Mesendoderm (in vitro differentiated cells): ENCODE measurements around the gene ERC1.

ENCODE experiments used
- DNase-seq: peaks from one replicate; pipeline ENCODE4 v3.0.0; 2013
- H2AK5ac ChIP-seq: 2 replicates; pipeline ENCODE4 v1.6.1; 2013; ENCODE audit warnings: low read length, inconsistent platforms
- H2BK120ac ChIP-seq: 2 replicates; pipeline ENCODE4 v1.6.1; 2013; ENCODE audit warnings: low read depth, mild to moderate bottlenecking, low read length, moderate library complexity, mixed read lengths
- H2BK15ac ChIP-seq: replicated peaks from 2 replicates; pipeline ENCODE4 v1.6.1; 2013; ENCODE audit warnings: low read depth, mild to moderate bottlenecking, moderate library complexity
- H2BK5ac ChIP-seq: 2 replicates; pipeline ENCODE4 v1.6.1; 2013; ENCODE audit warnings: low read length, inconsistent platforms
- H3K18ac ChIP-seq: 2 replicates; pipeline ENCODE4 v1.6.1; 2013; ENCODE audit warnings: mild to moderate bottlenecking, low read length, mixed read lengths
- H3K23ac ChIP-seq: one replicate; pipeline ENCODE4 v1.6.1; 2013; ENCODE audit warnings: low read length
- H3K27ac ChIP-seq: 2 replicates; pipeline ENCODE4 v1.5.1; 2013; ENCODE audit warnings: low read depth, mild to moderate bottlenecking, inconsistent platforms, low read length, moderate library complexity
- H3K27me3 ChIP-seq: 2 replicates; pipeline ENCODE4 v1.6.1; 2013; ENCODE audit warnings: low read length, control low read depth, mild to moderate bottlenecking, inconsistent platforms; ENCODE audit not compliant: insufficient read depth, poor library complexity
- H3K36me3 ChIP-seq: 2 replicates; pipeline ENCODE4 v1.6.1; 2013; ENCODE audit warnings: low read length, inconsistent platforms; ENCODE audit not compliant: control insufficient read depth, insufficient read depth
- H3K4ac ChIP-seq: one replicate; pipeline ENCODE4 v1.6.1; 2013; ENCODE audit warnings: low read depth, mild to moderate bottlenecking, low read length, moderate library complexity
- H3K4me1 ChIP-seq: 2 replicates; pipeline ENCODE4 v1.6.1; 2013; ENCODE audit warnings: low read depth, low read length, inconsistent platforms; ENCODE audit not compliant: control insufficient read depth
- H3K4me2 ChIP-seq: 2 replicates; pipeline ENCODE4 v1.6.1; 2013; ENCODE audit warnings: low read length
- H3K4me3 ChIP-seq: 2 replicates; pipeline ENCODE4 v1.5.1; 2013; ENCODE audit warnings: mild to moderate bottlenecking, low read length
- H3K56ac ChIP-seq: one replicate; pipeline ENCODE4 v1.6.1; 2013; ENCODE audit warnings: low read length
- H3K79me1 ChIP-seq: 2 replicates; pipeline ENCODE4 v1.6.1; 2013; ENCODE audit warnings: low read length, inconsistent platforms
- H3K79me2 ChIP-seq: 2 replicates; pipeline ENCODE4 v1.6.1; 2013; ENCODE audit warnings: mild to moderate bottlenecking, low read length; ENCODE audit not compliant: control insufficient read depth, insufficient read depth
- H3K9ac ChIP-seq: 2 replicates; pipeline ENCODE4 v1.6.1; 2013; ENCODE audit warnings: low read length, inconsistent platforms
- H4K5ac ChIP-seq: one replicate; pipeline ENCODE4 v1.6.1; 2013; ENCODE audit warnings: low read length
- H4K8ac ChIP-seq: one replicate; pipeline ENCODE4 v1.6.1; 2013; ENCODE audit warnings: low read depth, mild to moderate bottlenecking, control low read depth, low read length, moderate library complexity
- WGBS: extraction: QIAGEN DNeasy Blood & Tissue Kit; methylation state at CpG from one replicate; pipeline ENCODE4 v1.1.7; 2013; ENCODE audit warnings: low lambda C conversion rate, missing lambda C conversion rate; ENCODE audit not compliant: insufficient coverage; ENCODE audit errors: extremely low coverage; 5-methylcytosine and 5-hydroxymethylcytosine counted together

ERC1 gene

GRCh38 chr12:1369460-1369859 lies 378.4 kb downstream of the ERC1 start:
- Histone ChIP-seq H3K23ac (no peak overlapping the region), H3K18ac (no peak overlapping the region), H4K5ac (no peak overlapping the region), H3K79me1 (no peaks in the 10 kb centered on the region), H2BK5ac (no peak overlapping the region), H3K4me1 (no peaks in the 10 kb centered on the region), H3K4ac (no peak overlapping the region), H3K27me3 (no peaks in the 10 kb centered on the region), H3K4me3 (no peak overlapping the region), H2AK5ac (no peak overlapping the region), H3K4me2 (no peak overlapping the region), H3K27ac (no peak overlapping the region), H3K36me3 (no peaks in the 10 kb centered on the region), H4K8ac (no peak overlapping the region), H3K9ac (no peak overlapping the region), H2BK120ac (no peak overlapping the region), H3K79me2 (no peaks in the 10 kb centered on the region), H2BK15ac (no peak overlapping the region), H3K56ac (no peak overlapping the region)
- WGBS, result no CpG with 5 or more reads among the region's 5 CpGs
- DNase-seq, result no peak

DNA sequence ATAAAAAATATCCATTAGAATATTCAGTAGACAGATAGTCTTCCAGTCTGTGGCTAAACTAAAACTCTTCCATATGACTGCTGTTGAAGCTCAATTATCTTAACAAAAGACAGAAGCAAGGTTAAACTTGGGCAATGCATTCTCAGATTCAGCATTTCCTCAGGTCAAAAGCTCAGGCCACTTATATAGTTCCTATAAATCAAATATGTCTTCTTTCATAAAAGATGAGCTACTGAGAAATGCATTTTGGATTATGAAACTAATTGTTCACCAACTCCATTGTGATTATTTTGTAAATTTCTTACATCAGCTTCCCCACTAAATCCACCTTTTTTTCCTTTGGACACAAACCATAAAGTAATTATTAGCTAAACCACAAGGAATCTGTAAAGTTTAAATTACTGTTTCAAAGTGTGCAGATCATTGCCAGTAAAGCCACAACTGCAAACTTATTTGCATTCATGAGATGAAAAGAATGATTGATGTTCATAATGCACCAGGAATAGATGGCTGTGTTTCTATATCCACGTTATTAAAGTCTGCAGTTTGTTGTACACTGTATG lies 379.0 kb downstream of the ERC1 start:
- no peak overlapping the region for H3K4me3 ChIP-seq
- H3K79me2 ChIP-seq, result no peaks in the 10 kb centered on the region
- H3K23ac ChIP-seq, result no peak overlapping the region
- no peak overlapping the region for H3K4ac ChIP-seq
- no peak overlapping the region for H2AK5ac ChIP-seq
- H2BK5ac ChIP-seq, result no peak overlapping the region
- no peak overlapping the region for H3K56ac ChIP-seq
- H4K8ac ChIP-seq, result no peak overlapping the region
- H4K5ac ChIP-seq, result no peak overlapping the region
- no peak overlapping the region for H3K9ac ChIP-seq
- no peaks in the 10 kb centered on the region for H3K27me3 ChIP-seq
- H3K27ac ChIP-seq, result no peak overlapping the region
- no peaks in the 10 kb centered on the region for H3K36me3 ChIP-seq
- no peak overlapping the region for H2BK15ac ChIP-seq
- H3K4me2 ChIP-seq, result no peak overlapping the region
- H2BK120ac ChIP-seq, result no peak overlapping the region
- H3K4me1 ChIP-seq, result no peaks in the 10 kb centered on the region
- no peak for DNase-seq
- no CpG with 5 or more reads among the region's 1 CpG for WGBS
- H3K18ac ChIP-seq, result no peak overlapping the region
- H3K79me1 ChIP-seq, result no peaks in the 10 kb centered on the region

- no CpG with 5 or more reads among the region's 8 CpGs for WGBS
- Histone ChIP-seq H2AK5ac (no peak overlapping the region), H4K8ac (no peak overlapping the region), H3K79me1 (no peaks in the 10 kb centered on the region), H3K27ac (no peak overlapping the region), H3K4me3 (no peak overlapping the region), H2BK5ac (no peak overlapping the region), H3K4me2 (no peak overlapping the region), H3K9ac (no peak overlapping the region), H3K27me3 (no peaks in the 10 kb centered on the region), H2BK15ac (no peak overlapping the region), H3K36me3 (no peaks in the 10 kb centered on the region), H4K5ac (no peak overlapping the region), H3K23ac (no peak overlapping the region), H3K18ac (no peak overlapping the region), H3K4ac (no peak overlapping the region), H3K56ac (no peak overlapping the region), H2BK120ac (no peak overlapping the region), H3K79me2 (no peaks in the 10 kb centered on the region), H3K4me1 (no peaks in the 10 kb centered on the region)
- peak; percentile 50 for DNase-seq
Measured at GRCh38 chr12:1373901-1374735, 383.1 kb downstream of the ERC1 start.

DNA sequence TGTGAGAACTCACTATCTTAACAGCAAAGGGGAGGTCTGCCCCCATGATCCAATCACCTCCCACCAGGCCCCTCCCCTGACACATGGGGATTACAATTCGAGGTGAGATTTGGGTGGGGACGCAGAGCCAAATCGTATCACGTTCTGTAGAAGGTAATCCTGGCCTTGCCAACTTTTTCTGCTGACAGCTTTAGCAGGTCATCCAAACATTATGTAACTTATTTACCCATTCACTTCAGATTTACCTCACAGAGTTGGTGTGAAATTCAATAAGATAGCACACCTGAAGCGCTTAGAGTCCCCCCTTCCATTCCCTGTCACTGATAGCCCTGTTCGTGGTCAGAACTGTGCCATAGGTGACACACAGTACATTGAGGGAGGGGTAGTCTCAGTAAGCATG lies 384.3 kb downstream of the ERC1 start:
- Histone ChIP-seq H3K27me3 (no peaks in the 10 kb centered on the region), H3K9ac (no peak overlapping the region), H3K4me3 (no peak overlapping the region), H2BK120ac (no peak overlapping the region), H3K18ac (no peak overlapping the region), H4K5ac (no peak overlapping the region), H3K56ac (no peak overlapping the region), H4K8ac (no peak overlapping the region), H3K4me2 (no peak overlapping the region), H3K36me3 (no peaks in the 10 kb centered on the region), H3K4ac (no peak overlapping the region), H3K4me1 (no peaks in the 10 kb centered on the region), H3K79me2 (no peaks in the 10 kb centered on the region), H3K23ac (no peak overlapping the region), H2AK5ac (no peak overlapping the region), H2BK5ac (no peak overlapping the region), H3K79me1 (no peaks in the 10 kb centered on the region), H3K27ac (no peak overlapping the region), H2BK15ac (no peak overlapping the region)
- DNase-seq, result no peak
- no CpG with 5 or more reads among the region's 6 CpGs for WGBS

- no peak overlapping the region for H3K4me3 ChIP-seq
- no peak overlapping the region for H3K4me2 ChIP-seq
- no peak overlapping the region for H3K27ac ChIP-seq
- H2BK120ac ChIP-seq, result no peak overlapping the region
- H2BK15ac ChIP-seq, result no peak overlapping the region
- H2AK5ac ChIP-seq, result no peak overlapping the region
- H3K9ac ChIP-seq, result no peak overlapping the region
- no peak overlapping the region for H3K18ac ChIP-seq
- WGBS, result no CpG with 5 or more reads among the region's 5 CpGs
- H3K27me3 ChIP-seq, result no peaks in the 10 kb centered on the region
- no peak for DNase-seq
- H3K4ac ChIP-seq, result no peak overlapping the region
- H3K4me1 ChIP-seq, result no peaks in the 10 kb centered on the region
- no peak overlapping the region for H3K23ac ChIP-seq
- H3K79me2 ChIP-seq, result no peaks in the 10 kb centered on the region
- H3K56ac ChIP-seq, result no peak overlapping the region
- H4K5ac ChIP-seq, result no peak overlapping the region
- no peaks in the 10 kb centered on the region for H3K36me3 ChIP-seq
- H2BK5ac ChIP-seq, result no peak overlapping the region
- H4K8ac ChIP-seq, result no peak overlapping the region
- no peaks in the 10 kb centered on the region for H3K79me1 ChIP-seq
Measured at GRCh38 chr12:1377117-1377516, 386.1 kb downstream of the ERC1 start.
